Measurements from ENCODE around the gene SOS1.

SOS1 gene

GRCh38 chr2:38968021-38968420 lies 152.8 kb downstream of the SOS1 start:
- ChIA-PET CTCF (no interaction called here), POLR2A (no interaction called here)
- Histone ChIP-seq H3K36me3 (ENCODE audit: control insufficient read depth in 2 of 2, insufficient read depth in 1 of 2, low read length in 2 of 2) (no peaks in the 10 kb centered on the region), H3K4me3 (ENCODE audit: low read depth, low read length) (no peak overlapping the region), H3K9me3 (ENCODE audit: control insufficient read depth, insufficient read depth, low read depth, low read length) (no peaks in the 10 kb centered on the region), H3K27ac (ENCODE audit: extremely low read depth, low read depth, low read length) (no peak overlapping the region), H3K4me1 (ENCODE audit: control insufficient read depth, insufficient read depth, low read length) (no peaks in the 10 kb centered on the region)
- no peak for TF ChIP-seq ZNF660 (tag by site-specific recombination; IDR thresholded peaks at IDR 0.05)
- no peak for TF ChIP-seq ZNF324 (tag by site-specific recombination; IDR thresholded peaks at IDR 0.05)
- TF ChIP-seq ZSCAN5A (tag by site-specific recombination; IDR thresholded peaks at IDR 0.05), result no peak
- no peak for TF ChIP-seq ZNF776 (tag by site-specific recombination; IDR thresholded peaks at IDR 0.05; ENCODE audit: borderline replicate concordance)
- no peak for TF ChIP-seq KLF1 (tag by site-specific recombination; IDR thresholded peaks at IDR 0.05)
- TF ChIP-seq ZNF157 (tag by site-specific recombination; IDR thresholded peaks at IDR 0.05), result no peak
- no peak for TF ChIP-seq ZNF654 (tag by site-specific recombination; IDR thresholded peaks at IDR 0.05; ENCODE audit: low read depth)
- TF ChIP-seq ZNF214 (tag by site-specific recombination; IDR thresholded peaks at IDR 0.05; ENCODE audit: borderline replicate concordance), result no peak
- no peak for TF ChIP-seq ZNF792 (tag by site-specific recombination; IDR thresholded peaks at IDR 0.05)
- TF ChIP-seq ZBTB7A (tag by site-specific recombination; IDR thresholded peaks at IDR 0.05; ENCODE audit: low read depth), result no peak
- TF ChIP-seq ZNF18 (tag by site-specific recombination; IDR thresholded peaks at IDR 0.05), result no peak
- no peak for TF ChIP-seq ZBTB48 (tag by site-specific recombination; IDR thresholded peaks at IDR 0.05)

GRCh38 chr2:38966678-38967077 lies 154.2 kb downstream of the SOS1 start:
- Histone ChIP-seq H3K9me3 (ENCODE audit: control insufficient read depth, insufficient read depth, low read depth, low read length) (no peaks in the 10 kb centered on the region), H3K36me3 (ENCODE audit: control insufficient read depth in 2 of 2, insufficient read depth in 1 of 2, low read length in 2 of 2) (no peaks in the 10 kb centered on the region), H3K4me1 (ENCODE audit: control insufficient read depth, insufficient read depth, low read length) (no peaks in the 10 kb centered on the region), H3K27ac (ENCODE audit: extremely low read depth, low read depth, low read length) (no peak overlapping the region), H3K4me3 (ENCODE audit: low read depth, low read length) (no peak overlapping the region)
- CTCF ChIA-PET, result no interaction called here
- TF ChIP-seq KLF1 (tag by site-specific recombination; IDR thresholded peaks at IDR 0.05), result no peak
- no peak for TF ChIP-seq ZNF544 (tag by site-specific recombination; IDR thresholded peaks at IDR 0.05)
- no peak for TF ChIP-seq ZNF404 (tag by site-specific recombination; IDR thresholded peaks at IDR 0.05)
- TF ChIP-seq ZNF555 (tag by site-specific recombination; conservative IDR thresholded peaks at IDR 0.05), result no peak
- no peak for TF ChIP-seq ZNF707 (tag by site-specific recombination; IDR thresholded peaks at IDR 0.05)
- no peak for TF ChIP-seq ZNF169 (tag by site-specific recombination; IDR thresholded peaks at IDR 0.05)
- no peak for TF ChIP-seq ZNF292 (tag by site-specific recombination; IDR thresholded peaks at IDR 0.05; ENCODE audit: borderline replicate concordance, low read depth)
- TF ChIP-seq ZNF37A (tag by site-specific recombination; IDR thresholded peaks at IDR 0.05), result no peak
- no peak for TF ChIP-seq ZSCAN4 (tag by site-specific recombination; IDR thresholded peaks at IDR 0.05)
- TF ChIP-seq KLF17 (tag by site-specific recombination; IDR thresholded peaks at IDR 0.05), result no peak
- TF ChIP-seq ZBTB6 (tag by site-specific recombination; IDR thresholded peaks at IDR 0.05), result no peak
- TF ChIP-seq ZNF658 (tag by site-specific recombination; IDR thresholded peaks at IDR 0.05), result no peak
- TF ChIP-seq ZNF48 (tag by site-specific recombination; IDR thresholded peaks at IDR 0.05), result no peak
- no peak for TF ChIP-seq ZNF571 (tag by site-specific recombination; IDR thresholded peaks at IDR 0.05)
- no peak for TF ChIP-seq ZNF2 (tag by site-specific recombination; IDR thresholded peaks at IDR 0.05)
- TF ChIP-seq ZNF558 (tag by site-specific recombination; IDR thresholded peaks at IDR 0.05), result no peak
- POLR2A ChIA-PET, result no interaction called here
